ENCODE data around the gene CREG2.

CREG2 gene

GRCh38 chr2:101387151-101387834 lies at the start of gene CREG2:
CREG2 (minus strand) TSS chr2:101387503; CDS start chr2:101387457, 46 bp downstream.
- peak within 1 kb of the TSS; percentile 47 for H3K4me3 ChIP-seq (ENCODE audit: low read depth, low read length)
- peak; percentile 11 for DNase-seq (ENCODE audit: low read depth)

GRCh38 chr2:101435001-101435862 lies 47.9 kb upstream of the CREG2 start:
- peak; percentile 53 for DNase-seq (ENCODE audit: low read depth)
- H3K4me3 ChIP-seq (ENCODE audit: low read depth, low read length): peak overlapping the region; percentile 39

GRCh38 chr2:101433465-101433864 lies 46.2 kb upstream of the CREG2 start:
- DNase-seq (ENCODE audit: low read depth): no peak
- no peak overlapping the region for H3K4me3 ChIP-seq (ENCODE audit: low read depth, low read length)

- no peak for DNase-seq (ENCODE audit: low read depth)
- no peak overlapping the region for H3K4me3 ChIP-seq (ENCODE audit: low read depth, low read length)
Measured at GRCh38 chr2:101432411-101433181, 45.3 kb upstream of the CREG2 start.

- H3K4me3 ChIP-seq (ENCODE audit: low read depth, low read length): no peak overlapping the region
- no peak for DNase-seq (ENCODE audit: low read depth)
Measured at GRCh38 chr2:101431486-101431885, 44.2 kb upstream of the CREG2 start.

- DNase-seq (ENCODE audit: low read depth): no peak
- H3K4me3 ChIP-seq (ENCODE audit: low read depth, low read length): no peak overlapping the region
Measured at GRCh38 chr2:101430156-101430555, 42.9 kb upstream of the CREG2 start.

GRCh38 chr2:101429453-101429852 lies 42.1 kb upstream of the CREG2 start:
- H3K4me3 ChIP-seq (ENCODE audit: low read depth, low read length): no peak overlapping the region
- no peak for DNase-seq (ENCODE audit: low read depth)

GRCh38 chr2:101428422-101429176 lies 41.3 kb upstream of the CREG2 start:
- no peak overlapping the region for H3K4me3 ChIP-seq (ENCODE audit: low read depth, low read length)
- no peak for DNase-seq (ENCODE audit: low read depth)

- H3K4me3 ChIP-seq (ENCODE audit: low read depth, low read length): no peak overlapping the region
- no peak for DNase-seq (ENCODE audit: low read depth)
Measured at GRCh38 chr2:101427743-101428142, 40.4 kb upstream of the CREG2 start.

GRCh38 chr2:101427240-101427639 lies 39.9 kb upstream of the CREG2 start:
- H3K4me3 ChIP-seq (ENCODE audit: low read depth, low read length): no peak overlapping the region
- DNase-seq (ENCODE audit: low read depth): no peak

GRCh38 chr2:101426822-101427221 lies 39.5 kb upstream of the CREG2 start:
- no peak overlapping the region for H3K4me3 ChIP-seq (ENCODE audit: low read depth, low read length)
- no peak for DNase-seq (ENCODE audit: low read depth)

GRCh38 chr2:101420623-101421022 lies 33.3 kb upstream of the CREG2 start:
- DNase-seq (ENCODE audit: low read depth): no peak
- no peak overlapping the region for H3K4me3 ChIP-seq (ENCODE audit: low read depth, low read length)

GRCh38 chr2:101419096-101419663 lies 31.9 kb upstream of the CREG2 start:
- H3K4me3 ChIP-seq (ENCODE audit: low read depth, low read length): no peak overlapping the region

GRCh38 chr2:101418460-101419095 lies 31.3 kb upstream of the CREG2 start:
- no peak for DNase-seq (ENCODE audit: low read depth)
- no peak overlapping the region for H3K4me3 ChIP-seq (ENCODE audit: low read depth, low read length)

More at GRCh38 chr2:101419096-101419663, 31.9 kb upstream of the CREG2 start:
- DNase-seq (ENCODE audit: low read depth): no peak

- DNase-seq (ENCODE audit: low read depth): no peak
Measured at GRCh38 chr2:101416609-101417008, 29.3 kb upstream of the CREG2 start.

GRCh38 chr2:101415884-101416283 lies 28.6 kb upstream of the CREG2 start:
- H3K4me3 ChIP-seq (ENCODE audit: low read depth, low read length): no peak overlapping the region
- no peak for DNase-seq (ENCODE audit: low read depth)

More at GRCh38 chr2:101416609-101417008, 29.3 kb upstream of the CREG2 start:
- no peak overlapping the region for H3K4me3 ChIP-seq (ENCODE audit: low read depth, low read length)

GRCh38 chr2:101415220-101415619 lies 27.9 kb upstream of the CREG2 start:
- H3K4me3 ChIP-seq (ENCODE audit: low read depth, low read length): no peak overlapping the region
- DNase-seq (ENCODE audit: low read depth): no peak

GRCh38 chr2:101412092-101412694 lies 24.9 kb upstream of the CREG2 start:
- no peak overlapping the region for H3K4me3 ChIP-seq (ENCODE audit: low read depth, low read length)
- DNase-seq (ENCODE audit: low read depth): no peak
